Trophoblast cell (in vitro differentiated cells and primary cell): ENCODE results near the gene EHD2.
"Not testable (repeated sequence)": the region's sequence is repeated elsewhere in the genome, so short reads cannot be mapped to it uniquely, and the experiment has no call there.

Source experiments
- DNase-seq, 2 donors: peaks; one replicate each; pipeline ENCODE4 v3.0.0-alpha.2; 2016
- H2AFZ ChIP-seq: 2 replicates; pipeline ENCODE4 v1.6.1; 2013; ENCODE audit warnings: low read length, moderate library complexity, mild to moderate bottlenecking; ENCODE audit not compliant: insufficient read depth, poor library complexity
- H2AK5ac ChIP-seq: 2 replicates; pipeline ENCODE4 v1.6.1; 2013; ENCODE audit warnings: mild to moderate bottlenecking, low read length
- H2BK120ac ChIP-seq: 2 replicates; pipeline ENCODE4 v1.6.1; 2013; ENCODE audit warnings: low read length, mild to moderate bottlenecking, moderate library complexity; ENCODE audit not compliant: insufficient read depth, poor library complexity
- H2BK12ac ChIP-seq: 2 replicates; pipeline ENCODE4 v1.6.1; 2013; ENCODE audit warnings: mild to moderate bottlenecking, low read length, moderate library complexity
- H2BK5ac ChIP-seq: 2 replicates; pipeline ENCODE4 v1.6.1; 2013; ENCODE audit warnings: low read length, low read depth, moderate library complexity, mild to moderate bottlenecking; ENCODE audit not compliant: poor library complexity
- H3K14ac ChIP-seq: 2 replicates; pipeline ENCODE4 v1.6.1; 2013; ENCODE audit warnings: mild to moderate bottlenecking, low read length
- H3K18ac ChIP-seq: 2 replicates; pipeline ENCODE4 v1.6.1; 2013; ENCODE audit warnings: mild to moderate bottlenecking, low read length
- H3K23ac ChIP-seq: 2 replicates; pipeline ENCODE4 v1.6.1; 2013; ENCODE audit warnings: low read length
- H3K27ac ChIP-seq: 2 replicates; pipeline ENCODE4 v1.5.1; 2013; ENCODE audit warnings: low read depth, mild to moderate bottlenecking, inconsistent platforms, low read length, moderate library complexity
- H3K27me3 ChIP-seq: 2 replicates; pipeline ENCODE4 v1.6.1; 2013; ENCODE audit warnings: inconsistent platforms, mild to moderate bottlenecking, low read length, moderate library complexity; ENCODE audit not compliant: insufficient read depth
- H3K36me3 ChIP-seq, 2 experiments: 1 replicate in 1 of 2; 2 replicates in 1 of 2; pipeline ENCODE4 v1.6.1; 2013; ENCODE audit warnings: low read length in 2 of 2, mild to moderate bottlenecking in 2 of 2, moderate library complexity in 1 of 2; ENCODE audit not compliant: insufficient read depth in 2 of 2, control insufficient read depth in 1 of 2
- H3K4ac ChIP-seq: 2 replicates; pipeline ENCODE4 v1.6.1; 2013; ENCODE audit warnings: low read depth, mild to moderate bottlenecking, low read length, moderate library complexity
- H3K4me1 ChIP-seq, 2 experiments: 1 replicate in 1 of 2; 2 replicates in 1 of 2; pipeline ENCODE4 v1.6.1; 2013; ENCODE audit warnings: low read length in 2 of 2, mild to moderate bottlenecking in 2 of 2, moderate library complexity in 1 of 2; ENCODE audit not compliant: insufficient read depth in 2 of 2, control insufficient read depth in 1 of 2
- H3K4me2 ChIP-seq: 2 replicates; pipeline ENCODE4 v1.6.1; 2013; ENCODE audit warnings: inconsistent platforms, mild to moderate bottlenecking, low read length, moderate library complexity
- H3K4me3 ChIP-seq: 2 replicates; pipeline ENCODE4 v1.5.1; 2013; ENCODE audit warnings: mild to moderate bottlenecking, low read depth, low read length, inconsistent platforms
- H3K79me1 ChIP-seq: one replicate; pipeline ENCODE4 v1.6.1; 2013; ENCODE audit warnings: low read length
- H3K79me2 ChIP-seq: 2 replicates; pipeline ENCODE4 v1.6.1; 2013; ENCODE audit warnings: low read length, mild to moderate bottlenecking; ENCODE audit not compliant: control insufficient read depth, insufficient read depth, poor library complexity
- H3K9ac ChIP-seq: 2 replicates; pipeline ENCODE4 v1.6.1; 2013; ENCODE audit warnings: mild to moderate bottlenecking, low read length
- H3K9me3 ChIP-seq: 2 replicates; pipeline ENCODE4 v1.6.1; 2013; ENCODE audit warnings: low read depth, mild to moderate bottlenecking, control low read depth, inconsistent platforms, low read length; ENCODE audit not compliant: insufficient read depth
- H4K12ac ChIP-seq: 2 replicates; pipeline ENCODE4 v1.6.1; 2013; ENCODE audit warnings: low read depth, mild to moderate bottlenecking, low read length, moderate library complexity
- H4K8ac ChIP-seq: 2 replicates; pipeline ENCODE4 v1.6.1; 2013; ENCODE audit warnings: low read depth, mild to moderate bottlenecking, low read length, moderate library complexity
- H4K91ac ChIP-seq: one replicate; pipeline ENCODE4 v1.6.1; 2013; ENCODE audit warnings: low read depth, mild to moderate bottlenecking, low read length, moderate library complexity
- WGBS: extraction: QIAGEN DNeasy Blood & Tissue Kit; methylation state at CpG from one replicate; pipeline ENCODE4 v1.1.7; 2013; ENCODE audit warnings: missing lambda C conversion rate; ENCODE audit not compliant: insufficient read length, insufficient coverage; ENCODE audit errors: extremely low coverage; 5-methylcytosine and 5-hydroxymethylcytosine counted together

EHD2 gene

GRCh38 chr19:47761566-47761965 lies 48.3 kb downstream of the EHD2 start:
- WGBS = no CpG with 5 or more reads among the region's 5 CpGs
- H3K79me2 ChIP-seq = no peaks in the 10 kb centered on the region
- no peak overlapping the region for H3K18ac ChIP-seq

GRCh38 chr19:47762151-47762550 lies 48.9 kb downstream of the EHD2 start:
- Histone ChIP-seq H2BK12ac (no peak overlapping the region), H3K4me1 (no peaks in the 10 kb centered on the region), H3K36me3 (peaks cover 8 to 20% of the 10 kb centered on the region in 2 experiments), H3K9ac (no peak overlapping the region), H3K23ac (no peak overlapping the region), H3K27me3 (no peaks in the 10 kb centered on the region), H4K12ac (no peak overlapping the region), H3K27ac (no peak overlapping the region), H3K4ac (no peak overlapping the region), H3K4me3 (no peak overlapping the region), H3K18ac (no peak overlapping the region), H2AFZ (no peak overlapping the region), H2BK5ac (no peak overlapping the region), H3K79me1 (no peaks in the 10 kb centered on the region), H3K79me2 (no peaks in the 10 kb centered on the region), H4K91ac (no peak overlapping the region), H2BK120ac (no peak overlapping the region), H2AK5ac (no peak overlapping the region), H3K14ac (no peak overlapping the region), H3K9me3 (peaks cover 4% of the 10 kb centered on the region), H4K8ac (no peak overlapping the region), H3K4me2 (no peak overlapping the region)
- WGBS = no CpG with 5 or more reads among the region's 3 CpGs
- no peak for DNase-seq

More at GRCh38 chr19:47761566-47761965, 48.3 kb downstream of the EHD2 start:
- Histone ChIP-seq H4K8ac (no peak overlapping the region), H4K12ac (no peak overlapping the region), H3K4me2 (no peak overlapping the region), H3K79me1 (no peaks in the 10 kb centered on the region), H3K9ac (no peak overlapping the region), H2AFZ (no peak overlapping the region), H3K27ac (no peak overlapping the region), H2BK120ac (no peak overlapping the region), H2BK5ac (no peak overlapping the region), H3K23ac (no peak overlapping the region), H3K4me3 (no peak overlapping the region), H2AK5ac (no peak overlapping the region), H4K91ac (no peak overlapping the region), H2BK12ac (no peak overlapping the region), H3K4me1 (no peaks in the 10 kb centered on the region), H3K14ac (no peak overlapping the region), H3K9me3 (peaks cover 3% of the 10 kb centered on the region), H3K27me3 (no peaks in the 10 kb centered on the region), H3K36me3 (peaks cover 14 to 26% of the 10 kb centered on the region in 2 experiments), H3K4ac (no peak overlapping the region)
- DNase-seq = peak in 1 of 2 donors; percentile 39

- Histone ChIP-seq H2BK12ac (no peak overlapping the region), H3K18ac (no peak overlapping the region), H2BK5ac (no peak overlapping the region), H3K36me3 (peaks cover 2 to 14% of the 10 kb centered on the region in 2 experiments), H2AK5ac (no peak overlapping the region), H4K91ac (no peak overlapping the region), H3K23ac (no peak overlapping the region), H2AFZ (no peak overlapping the region), H4K12ac (no peak overlapping the region), H3K27ac (no peak overlapping the region), H3K9me3 (peaks cover 4% of the 10 kb centered on the region), H4K8ac (no peak overlapping the region), H3K27me3 (no peaks in the 10 kb centered on the region), H3K4me2 (no peak overlapping the region), H3K79me1 (no peaks in the 10 kb centered on the region), H3K4me3 (no peak overlapping the region), H3K4ac (no peak overlapping the region), H3K4me1 (no peaks in the 10 kb centered on the region), H2BK120ac (no peak overlapping the region), H3K14ac (no peak overlapping the region), H3K79me2 (no peaks in the 10 kb centered on the region), H3K9ac (no peak overlapping the region)
- peak; percentile 19 to 45 for DNase-seq
- WGBS = no CpG with 5 or more reads among the region's 18 CpGs
These were observed 49.5 kb downstream of the EHD2 start for GRCh38 chr19:47762615-47763308.

- H4K91ac ChIP-seq, DNase-seq, H3K23ac ChIP-seq, H3K18ac ChIP-seq, H3K14ac ChIP-seq, H3K4me3 ChIP-seq, H2BK5ac ChIP-seq, H2BK120ac ChIP-seq, H3K4ac ChIP-seq, H3K36me3 ChIP-seq, H3K4me1 ChIP-seq, H3K4me2 ChIP-seq, H3K9ac ChIP-seq, H2BK12ac ChIP-seq, H4K8ac ChIP-seq, H3K79me1 ChIP-seq, H3K9me3 ChIP-seq, H4K12ac ChIP-seq, H2AFZ ChIP-seq, H2AK5ac ChIP-seq, H3K27me3 ChIP-seq, H3K27ac ChIP-seq, H3K79me2 ChIP-seq: not testable (repeated sequence)
- WGBS = no CpG with 5 or more reads among the region's 3 CpGs
These were observed 51.5 kb downstream of the EHD2 start for GRCh38 chr19:47764705-47765104.
